ENCODE results near the gene IGF2R.

DNA sequence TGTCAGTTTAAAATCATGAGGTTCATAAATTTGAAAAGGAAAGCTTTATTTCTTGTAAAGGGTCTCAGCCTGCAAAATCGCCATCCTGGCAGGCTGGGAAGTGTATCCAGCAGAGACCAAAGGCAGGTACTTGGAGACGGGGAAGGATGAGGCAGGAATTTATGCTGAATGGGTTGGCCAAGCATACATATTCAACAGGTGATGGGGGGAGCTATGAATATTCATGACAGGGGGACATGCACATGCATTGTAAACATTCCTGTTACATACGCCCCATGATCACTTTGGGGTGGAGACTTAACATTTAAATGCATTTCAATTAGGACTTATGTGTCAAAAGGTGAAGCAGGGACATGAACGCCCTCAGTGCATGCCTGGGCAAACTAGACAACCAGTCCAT is 142.9 kb downstream of the IGF2R start:
- TF ChIP-seq POLR2A (IDR thresholded peaks at IDR 0.05), result no peak
- TF ChIP-seq, protein P1, sequence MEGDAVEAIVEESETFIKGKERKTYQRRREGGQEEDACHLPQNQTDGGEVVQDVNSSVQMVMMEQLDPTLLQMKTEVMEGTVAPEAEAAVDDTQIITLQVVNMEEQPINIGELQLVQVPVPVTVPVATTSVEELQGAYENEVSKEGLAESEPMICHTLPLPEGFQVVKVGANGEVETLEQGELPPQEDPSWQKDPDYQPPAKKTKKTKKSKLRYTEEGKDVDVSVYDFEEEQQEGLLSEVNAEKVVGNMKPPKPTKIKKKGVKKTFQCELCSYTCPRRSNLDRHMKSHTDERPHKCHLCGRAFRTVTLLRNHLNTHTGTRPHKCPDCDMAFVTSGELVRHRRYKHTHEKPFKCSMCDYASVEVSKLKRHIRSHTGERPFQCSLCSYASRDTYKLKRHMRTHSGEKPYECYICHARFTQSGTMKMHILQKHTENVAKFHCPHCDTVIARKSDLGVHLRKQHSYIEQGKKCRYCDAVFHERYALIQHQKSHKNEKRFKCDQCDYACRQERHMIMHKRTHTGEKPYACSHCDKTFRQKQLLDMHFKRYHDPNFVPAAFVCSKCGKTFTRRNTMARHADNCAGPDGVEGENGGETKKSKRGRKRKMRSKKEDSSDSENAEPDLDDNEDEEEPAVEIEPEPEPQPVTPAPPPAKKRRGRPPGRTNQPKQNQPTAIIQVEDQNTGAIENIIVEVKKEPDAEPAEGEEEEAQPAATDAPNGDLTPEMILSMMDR (IDR thresholded peaks at IDR 0.05 in 4 of 5, conservative IDR thresholded peaks at IDR 0.05 in 1 of 5), result no peak

Data from gastrocnemius medialis (tissue), 4 donors.